WTC11 (cell line): ENCODE data around the gene PLEKHH3.

Source experiments
- CTCF ChIP-seq: fragments of 200-600 bp; IDR thresholded peaks from 2 replicates; pipeline ENCODE4 v1.8.0; 2022; ENCODE audit warnings: antibody characterized with exemption
- MLX ChIP-seq: sonication (generic); formaldehyde crosslinking; IDR thresholded peaks from 2 replicates; pipeline ENCODE4 v1.8.1; 2023; ENCODE audit warnings: mild to moderate bottlenecking, missing genetic modification reagents, moderate library complexity
- SP1 ChIP-seq: sonication (generic); formaldehyde crosslinking; conservative IDR thresholded peaks from 2 replicates; pipeline ENCODE4 v1.8.1; 2022; ENCODE audit warnings: missing genetic modification reagents
- STAT6 ChIP-seq: sonication (generic); formaldehyde crosslinking; conservative IDR thresholded peaks from 2 replicates; pipeline ENCODE4 v1.8.1; 2023; ENCODE audit warnings: mild to moderate bottlenecking, low read depth, missing genetic modification reagents, moderate library complexity
- ZBTB21 ChIP-seq: sonication (generic); formaldehyde crosslinking; IDR thresholded peaks from 2 replicates; pipeline ENCODE4 v1.8.1; 2023; ENCODE audit warnings: mild to moderate bottlenecking, missing genetic modification reagents, borderline replicate concordance
- TF ChIP-seq, protein P1 (sequence below): sonication (generic); formaldehyde crosslinking; IDR thresholded peaks from 2 replicates; pipeline ENCODE4 v1.8.0; 2022; ENCODE audit warnings: mild to moderate bottlenecking, missing genetic modification reagents
- TF ChIP-seq, protein P2 (sequence below): sonication (generic); formaldehyde crosslinking; IDR thresholded peaks from 2 replicates; pipeline ENCODE4 v1.8.0; 2022; ENCODE audit warnings: mild to moderate bottlenecking, missing genetic modification reagents
- TF ChIP-seq, protein P3 (sequence below): sonication (generic); formaldehyde crosslinking; IDR thresholded peaks from 2 replicates; pipeline ENCODE4 v1.8.1; 2023; ENCODE audit warnings: mild to moderate bottlenecking, missing genetic modification reagents, moderate library complexity

GRCh38 chr17:42706732-42707131 lies 29.9 kb upstream of the PLEKHH3 start:
- TF ChIP-seq MLX = no peak
- no peak for TF ChIP-seq CTCF
- TF ChIP-seq, protein P1, sequence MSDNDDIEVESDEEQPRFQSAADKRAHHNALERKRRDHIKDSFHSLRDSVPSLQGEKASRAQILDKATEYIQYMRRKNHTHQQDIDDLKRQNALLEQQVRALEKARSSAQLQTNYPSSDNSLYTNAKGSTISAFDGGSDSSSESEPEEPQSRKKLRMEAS (CRISPR knock-in tag) = no peak
- TF ChIP-seq, protein P2, sequence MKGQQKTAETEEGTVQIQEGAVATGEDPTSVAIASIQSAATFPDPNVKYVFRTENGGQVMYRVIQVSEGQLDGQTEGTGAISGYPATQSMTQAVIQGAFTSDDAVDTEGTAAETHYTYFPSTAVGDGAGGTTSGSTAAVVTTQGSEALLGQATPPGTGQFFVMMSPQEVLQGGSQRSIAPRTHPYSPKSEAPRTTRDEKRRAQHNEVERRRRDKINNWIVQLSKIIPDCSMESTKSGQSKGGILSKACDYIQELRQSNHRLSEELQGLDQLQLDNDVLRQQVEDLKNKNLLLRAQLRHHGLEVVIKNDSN = no peak
- TF ChIP-seq SP1 (CRISPR knock-in tag) = no peak
- TF ChIP-seq, protein P3, sequence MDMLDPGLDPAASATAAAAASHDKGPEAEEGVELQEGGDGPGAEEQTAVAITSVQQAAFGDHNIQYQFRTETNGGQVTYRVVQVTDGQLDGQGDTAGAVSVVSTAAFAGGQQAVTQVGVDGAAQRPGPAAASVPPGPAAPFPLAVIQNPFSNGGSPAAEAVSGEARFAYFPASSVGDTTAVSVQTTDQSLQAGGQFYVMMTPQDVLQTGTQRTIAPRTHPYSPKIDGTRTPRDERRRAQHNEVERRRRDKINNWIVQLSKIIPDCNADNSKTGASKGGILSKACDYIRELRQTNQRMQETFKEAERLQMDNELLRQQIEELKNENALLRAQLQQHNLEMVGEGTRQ = no peak
- TF ChIP-seq STAT6 = no peak
- no peak for TF ChIP-seq ZBTB21 (CRISPR knock-in tag)
